Transverse colon (tissue), 4 donors: ENCODE results near the gene LAMB2. TPM values are rescaled to one million over a fixed set of nuclear protein-coding genes. Genes with fewer than 3 reads are reported as not detected.

Experiments used
- DNase-seq: peaks from one replicate; pipeline ENCODE4 v3.0.0-alpha.2; 2019
- H3K27ac ChIP-seq, 4 donors: fragments of 200-600 bp; sonication (generic); 2 replicates each; pipeline ENCODE4 v1.5.1; 2016 to 2018; ENCODE audit warnings: inconsistent platforms in 4 of 4
- H3K27me3 ChIP-seq: fragments of 200-600 bp; sonication (generic); 2 replicates; pipeline ENCODE4 v1.5.1; 2017; ENCODE audit warnings: inconsistent platforms
- H3K36me3 ChIP-seq, 4 donors: fragments of 200-600 bp; sonication (generic); 2 replicates each; pipeline ENCODE4 v1.5.1; 2017 to 2019; ENCODE audit warnings: inconsistent platforms in 4 of 4
- H3K4me1 ChIP-seq, 4 donors: fragments of 200-600 bp; sonication (generic); 2 replicates each; pipeline ENCODE4 v1.5.1; 2017 to 2020; ENCODE audit warnings: inconsistent platforms in 4 of 4
- H3K4me3 ChIP-seq, 4 donors: fragments of 200-600 bp; sonication (generic); 1 replicate in 1 of 4; 2 replicates in 3 of 4; pipeline versions ENCODE4 v1.5.1 to v1.6.1; 2017 to 2019; ENCODE audit warnings: inconsistent platforms in 4 of 4
- H3K9me3 ChIP-seq, 2 donors: fragments of 200-600 bp; sonication (generic); 2 replicates each; pipeline ENCODE4 v1.5.1; 2017 to 2019; ENCODE audit warnings: inconsistent platforms in 2 of 2
- EP300 ChIP-seq: sonication (generic); formaldehyde crosslinking; IDR thresholded peaks from one replicate; pipeline ENCODE4 v1.6.1; 2017; ENCODE audit warnings: antibody characterized with exemption, low read depth
- POLR2A ChIP-seq: fragments of 450-650 bp; IDR thresholded peaks from one replicate; pipeline ENCODE4 v1.6.1; 2016; ENCODE audit warnings: antibody characterized with exemption, mild to moderate bottlenecking, moderate library complexity
- POLR2AphosphoS5 ChIP-seq, 3 donors: sonication (generic); formaldehyde crosslinking; IDR thresholded peaks; one replicate each; pipeline ENCODE4 v1.6.1; 2016; ENCODE audit warnings: antibody characterized with exemption in 3 of 3
- WGBS, 2 donors: methylation state at CpG; one replicate each; pipeline ENCODE4 v1.1.5; 2018; ENCODE audit warnings: low coverage in 1 of 2; 5-methylcytosine and 5-hydroxymethylcytosine counted together
- in situ Hi-C, 4 donors: fragments of 200-750 bp; cut with MboI; loops; one replicate each; pipeline versions ENCODE4 v1.15.0 to v1.15.1; 2017; ENCODE audit warnings: low sequenced_read_pairs in 3 of 4, low pct_ligation_motif_present in 1 of 4, low pct_unique_long_range_greater_than_20kb in 1 of 4
- intact Hi-C: fragments of 100-400 bp; cut with DNase I; formaldehyde crosslinking; loops from one replicate; pipeline ENCODE4 v1.15.1; 2023; ENCODE audit warnings: low total_unique reads
- total RNA-seq, 4 donors: library from RNA; depleted of rRNA; stranded (reverse); fragments of >200 nt; gene quantifications; one replicate each; pipeline ENCODE4 v1.1.0, GENCODE V29; 2016
- TF ChIP-seq, protein P1 (sequence below), 5 experiments: fragments of 200-600 bp in 3 of 5; fragments of 450-650 bp in 2 of 5; sonication (generic) in 3 of 5; IDR thresholded peaks; 1 replicate in 2 of 5; 2 replicates in 3 of 5; pipeline ENCODE4 v1.5.1; 2016 to 2017; ENCODE audit warnings: antibody characterized with exemption in 5 of 5, inconsistent platforms in 3 of 5, mild to moderate bottlenecking in 2 of 5, moderate library complexity in 1 of 5

LAMB2 gene
- total RNA-seq, 4 donors from 2014 or later: 141 to 290 (median 177) TPM

DNA sequence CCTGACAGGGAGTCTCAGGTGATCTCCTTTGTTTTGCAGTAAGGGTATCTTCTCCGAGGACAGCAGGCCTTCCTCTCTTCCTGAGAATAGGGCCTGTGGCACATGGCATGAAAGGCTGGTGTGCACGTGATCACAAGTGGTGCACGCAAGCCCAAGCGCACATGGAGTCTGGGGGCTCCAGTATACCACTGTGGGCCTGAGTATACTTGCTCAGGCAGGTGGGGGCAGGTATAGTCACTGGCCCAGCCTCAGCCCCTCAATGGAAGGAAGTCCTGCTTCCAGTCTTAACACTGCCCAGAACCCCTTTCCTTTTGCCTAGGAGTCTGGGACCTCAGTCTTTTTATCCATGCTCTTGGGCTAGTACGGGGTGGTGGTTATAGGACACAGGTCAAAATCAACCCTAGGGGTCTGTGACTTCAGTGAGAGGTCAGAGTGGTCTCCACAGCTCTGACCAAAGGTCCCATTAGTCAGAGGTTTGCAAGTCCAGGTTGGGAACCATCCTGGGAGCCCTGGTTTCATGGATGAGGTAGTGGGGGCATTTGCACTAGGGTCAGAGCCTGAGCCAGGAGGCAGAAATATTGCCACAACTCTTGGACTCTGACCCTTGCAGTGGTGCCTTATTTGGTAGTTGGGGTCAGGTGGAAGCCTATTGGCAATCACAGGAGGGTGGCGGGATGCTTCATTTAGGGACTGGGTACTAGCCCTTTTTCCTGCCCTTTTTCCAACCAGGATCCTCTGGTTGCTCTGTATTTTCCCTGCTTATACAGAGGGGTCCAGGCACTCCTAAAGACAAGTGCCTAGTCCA, 34.1 kb upstream of the LAMB2 start:
- H3K27ac ChIP-seq: peak overlapping the region; percentile 82 to 92 (median 90)
- peaks cover 15 to 29% (median 24%) of the 10 kb centered on the region in 4 donors for H3K4me1 ChIP-seq
- intact Hi-C loops: loop anchor here (10.0 kb wide), 1 partner anchor 288 kb away; no protein-coding TSS in a partner anchor
- WGBS, 2 donors: 95% methylated on average over 6 of the region's 6 CpGs; no CpG with 5 or more reads in 1 of the 2 donors
- DNase-seq: no peak
- no peaks in the 10 kb centered on the region for H3K9me3 ChIP-seq
- H3K27me3 ChIP-seq: no peaks in the 10 kb centered on the region
- TF ChIP-seq, protein P1, sequence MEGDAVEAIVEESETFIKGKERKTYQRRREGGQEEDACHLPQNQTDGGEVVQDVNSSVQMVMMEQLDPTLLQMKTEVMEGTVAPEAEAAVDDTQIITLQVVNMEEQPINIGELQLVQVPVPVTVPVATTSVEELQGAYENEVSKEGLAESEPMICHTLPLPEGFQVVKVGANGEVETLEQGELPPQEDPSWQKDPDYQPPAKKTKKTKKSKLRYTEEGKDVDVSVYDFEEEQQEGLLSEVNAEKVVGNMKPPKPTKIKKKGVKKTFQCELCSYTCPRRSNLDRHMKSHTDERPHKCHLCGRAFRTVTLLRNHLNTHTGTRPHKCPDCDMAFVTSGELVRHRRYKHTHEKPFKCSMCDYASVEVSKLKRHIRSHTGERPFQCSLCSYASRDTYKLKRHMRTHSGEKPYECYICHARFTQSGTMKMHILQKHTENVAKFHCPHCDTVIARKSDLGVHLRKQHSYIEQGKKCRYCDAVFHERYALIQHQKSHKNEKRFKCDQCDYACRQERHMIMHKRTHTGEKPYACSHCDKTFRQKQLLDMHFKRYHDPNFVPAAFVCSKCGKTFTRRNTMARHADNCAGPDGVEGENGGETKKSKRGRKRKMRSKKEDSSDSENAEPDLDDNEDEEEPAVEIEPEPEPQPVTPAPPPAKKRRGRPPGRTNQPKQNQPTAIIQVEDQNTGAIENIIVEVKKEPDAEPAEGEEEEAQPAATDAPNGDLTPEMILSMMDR (IDR thresholded peaks at IDR 0.05): no peak
- TF ChIP-seq POLR2AphosphoS5 (IDR thresholded peaks at IDR 0.05) (no peak), EP300 (no peak), POLR2A (no peak)
- in situ Hi-C loops: loop anchor here in 3 of 4 donors (5.0 to 25.0 kb wide), 3 partner anchors 45 to 278 kb away; partner anchors contain the start of genes NICN1 (in 2 of the 3) and USP19 (in 1 of the 3)
- peak overlapping the region in 2 of 4 donors; percentile 75 to 100 for H3K4me3 ChIP-seq
- peaks cover 0 to 9% (median 2%) of the 10 kb centered on the region in 4 donors for H3K36me3 ChIP-seq

DNA sequence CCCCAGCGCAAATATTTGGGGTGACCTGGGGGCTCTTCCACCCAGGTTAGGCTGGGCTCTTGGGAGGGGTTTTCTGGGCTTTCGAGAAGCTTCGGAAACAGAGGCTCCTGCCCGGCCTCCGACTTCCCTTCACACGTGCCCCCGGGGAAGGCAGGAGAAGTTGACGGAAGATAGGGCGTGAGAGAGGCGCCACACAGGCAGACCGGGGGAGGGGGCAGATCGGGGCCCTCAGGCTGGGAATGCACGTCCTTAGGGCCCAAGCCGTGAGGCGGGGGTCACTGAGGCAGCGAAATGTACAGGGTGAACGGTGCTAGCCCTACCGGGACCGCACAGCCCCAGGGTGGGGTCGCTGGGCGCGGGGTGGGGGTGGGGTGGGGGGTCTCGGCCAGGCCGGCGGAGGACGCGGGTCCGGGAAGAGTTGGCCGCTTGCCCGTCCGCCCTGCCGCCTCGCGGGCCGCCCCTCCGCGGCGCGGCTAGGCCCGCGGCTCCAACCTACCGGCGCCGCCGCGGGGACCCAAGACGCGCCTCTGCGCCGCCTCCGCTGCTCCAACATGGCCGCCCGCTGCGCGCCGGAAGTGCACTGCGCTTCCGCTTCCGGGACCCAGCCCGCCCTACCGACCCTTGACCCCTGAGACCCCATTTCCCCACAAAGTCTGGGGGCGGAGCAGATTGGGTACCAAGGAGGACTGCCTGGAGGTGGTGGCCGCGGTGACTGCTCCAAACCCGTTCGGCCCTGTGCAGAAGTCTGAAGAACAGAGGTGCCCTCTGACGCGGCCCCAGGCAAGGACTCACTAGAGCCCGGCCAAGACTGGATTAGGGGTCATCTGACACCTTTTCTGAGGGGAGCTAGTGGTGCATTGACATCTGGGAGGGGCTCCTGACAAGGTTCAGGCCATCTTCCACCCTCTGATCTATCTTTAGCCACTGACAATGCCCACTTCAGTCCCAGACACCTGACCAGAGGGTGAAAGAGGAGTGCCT, 33.2 kb upstream of the LAMB2 start, which contains the start of gene CCDC71:
Gene CCDC71 (minus strand): TSS at position 561 of the 981 bp plus-strand sequence. CDS start 2,123 bp downstream, outside the sequence.
- H3K9me3 ChIP-seq: no peaks in the 10 kb centered on the region
- no peaks in the 10 kb centered on the region for H3K27me3 ChIP-seq
- peak within 1 kb of the TSS; percentile 82 to 92 (median 90) for H3K27ac ChIP-seq
- H3K4me1 ChIP-seq: peaks cover 15 to 27% (median 23%) of the 10 kb centered on the region in 4 donors
- peak; percentile 73 for DNase-seq
- no peak for TF ChIP-seq POLR2A
- no peak for TF ChIP-seq EP300
- peak; percentile 49 to 79 (median 76) for TF ChIP-seq POLR2AphosphoS5 (IDR thresholded peaks at IDR 0.05)
- TF ChIP-seq, protein P1 (IDR thresholded peaks at IDR 0.05): no peak
- H3K36me3 ChIP-seq: peaks cover 0 to 9% (median 2%) of the 10 kb centered on the region in 4 donors
- WGBS, 2 donors: 0 to 6% methylated on average over 1 to 41 of the region's 69 CpGs
- intact Hi-C loops (loop anchor here (10.0 kb wide), 1 partner anchor 289 kb away; no protein-coding TSS in a partner anchor), in situ Hi-C loops (loop anchor here in 3 of 4 donors (5.0 to 25.0 kb wide), 3 partner anchors 44 to 279 kb away; partner anchors contain the start of genes NICN1 (in 2 of the 3) and USP19 (in 1 of the 3))
- H3K4me3 ChIP-seq: peak within 1 kb of the TSS; percentile 75 to 100 (median 90)

DNA sequence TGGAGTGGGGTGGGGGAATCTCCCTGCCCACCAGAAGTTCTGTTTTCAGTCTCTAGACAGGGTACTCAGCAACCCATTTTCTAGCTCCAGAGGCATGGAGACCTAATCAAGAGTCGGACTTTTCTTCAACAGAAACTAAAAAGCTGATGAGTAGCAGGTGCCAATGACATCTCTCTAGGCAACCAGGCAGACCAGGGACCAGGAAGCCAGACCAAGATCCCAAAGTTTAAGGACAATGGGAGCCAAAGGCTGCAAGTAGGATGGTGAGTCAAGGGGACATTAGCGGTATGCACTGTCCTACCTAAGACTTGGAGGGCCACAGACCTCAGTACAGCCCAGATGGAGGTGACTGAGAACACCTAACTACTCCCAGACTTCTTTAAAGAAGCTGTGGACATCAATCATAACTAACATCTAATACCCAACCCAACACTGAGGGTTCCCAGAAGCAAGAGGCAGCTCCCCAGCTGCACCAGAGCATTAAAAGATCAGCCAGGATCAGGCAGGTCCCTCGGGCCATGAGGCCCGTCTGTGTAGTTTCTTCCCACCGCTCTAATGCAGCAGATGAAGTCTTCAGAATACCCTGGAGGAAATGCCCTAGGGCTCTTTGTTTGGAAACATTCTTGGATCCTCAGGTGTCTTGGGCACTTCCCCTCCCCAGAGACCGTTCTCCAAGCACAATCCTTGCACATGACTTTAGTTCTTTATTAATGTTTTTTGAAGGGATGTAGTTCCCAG, 32.3 kb upstream of the LAMB2 start:
- Histone ChIP-seq H3K36me3 (peaks cover 0 to 9% (median 2%) of the 10 kb centered on the region in 4 donors), H3K4me3 (peak overlapping the region; percentile 75 to 100 (median 90)), H3K4me1 (peaks cover 7 to 20% (median 16%) of the 10 kb centered on the region in 4 donors), H3K27me3 (no peaks in the 10 kb centered on the region), H3K9me3 (no peaks in the 10 kb centered on the region), H3K27ac (peak overlapping the region; percentile 82 to 92 (median 90))
- in situ Hi-C loops (loop anchor here in 3 of 4 donors (5.0 to 25.0 kb wide), 3 partner anchors 43 to 280 kb away; partner anchors contain the start of genes NICN1 (in 2 of the 3) and USP19 (in 1 of the 3)), intact Hi-C loops (loop anchor here (10.0 kb wide), 1 partner anchor 290 kb away; no protein-coding TSS in a partner anchor)
- no peak for TF ChIP-seq POLR2AphosphoS5 (IDR thresholded peaks at IDR 0.05)
- TF ChIP-seq POLR2A: no peak
- TF ChIP-seq, protein P1 (IDR thresholded peaks at IDR 0.05): no peak
- TF ChIP-seq EP300: no peak
- WGBS, 2 donors: 48 to 49% methylated on average over 2 to 6 of the region's 6 CpGs
- DNase-seq: no peak
